Heart right ventricle (tissue), 16 donors: ENCODE data around the gene NENF. TPM values are rescaled to one million over a fixed set of nuclear protein-coding genes. Genes with fewer than 3 reads are reported as not detected.

ENCODE experiments used
- ATAC-seq, 8 donors: fragments of 200-7000 bp; cut with Tn5 transposase; one replicate each; pipeline ENCODE4 v1.9.1; 2020; ENCODE audit warnings: mild to moderate bottlenecking in 8 of 8, moderate library complexity in 8 of 8, moderate number of reproducible peaks in 1 of 8
- DNase-seq, 2 donors: peaks; one replicate each; pipeline ENCODE4 v3.0.0-alpha.2; 2020
- H3K27ac ChIP-seq, 10 donors: fragments of 200-600 bp; sonication (generic) in 2 of 10; one replicate each; pipeline versions ENCODE4 v1.5.0 to v1.8.0; 2020 to 2022; ENCODE audit warnings: mild to moderate bottlenecking in 3 of 10
- H3K27me3 ChIP-seq, 7 donors: fragments of 200-600 bp; one replicate each; pipeline ENCODE4 v1.8.0; 2021 to 2022; ENCODE audit warnings: mild to moderate bottlenecking in 2 of 7
- H3K36me3 ChIP-seq, 9 donors: fragments of 200-600 bp; sonication (generic) in 1 of 9; one replicate each; pipeline versions ENCODE4 v1.5.0 to v1.8.0; 2020 to 2022; ENCODE audit warnings: mild to moderate bottlenecking in 2 of 9
- H3K4me1 ChIP-seq, 9 donors: fragments of 200-600 bp; sonication (generic) in 1 of 9; one replicate each; pipeline versions ENCODE4 v1.5.0 to v1.8.0; 2020 to 2022; ENCODE audit warnings: mild to moderate bottlenecking in 4 of 9
- H3K4me3 ChIP-seq, 10 donors: fragments of 200-600 bp; sonication (generic) in 2 of 10; one replicate each; pipeline versions ENCODE4 v1.5.0 to v1.8.0; 2020 to 2022; ENCODE audit warnings: mild to moderate bottlenecking in 7 of 10, moderate library complexity in 2 of 10
- H3K9me3 ChIP-seq, 11 donors: fragments of 200-600 bp in 10 of 11; sonication (generic) in 2 of 11; one replicate each; pipeline versions ENCODE4 v1.5.0 to v1.8.0; 2013 to 2022; ENCODE audit warnings: mild to moderate bottlenecking in 2 of 11, control low read depth in 1 of 11, moderate library complexity in 1 of 11
- WGBS, 2 donors: extraction: QIAGEN DNeasy Blood & Tissue Kit; methylation state at CpG; one replicate each; pipeline ENCODE4 v1.1.7; 2013; ENCODE audit warnings: inconsistent platforms in 1 of 2; 5-methylcytosine and 5-hydroxymethylcytosine counted together
- intact Hi-C, 10 donors: fragments of 100-400 bp; cut with DNase I; formaldehyde crosslinking; loops; one replicate each; pipeline versions ENCODE4 v1.11.1 to v1.14.2; 2022
- polyA plus RNA-seq, 2 donors: library from polyadenylated mRNA; stranded (reverse); fragments of 200-250 nt; gene quantifications; one replicate each; pipeline ENCODE4 v1.2.3, GENCODE V29; 2013
- total RNA-seq, 10 donors: library from RNA; stranded (reverse); fragmentation: NEBNext Ultra II Directional in 3 of 10; extraction: Animal tissue kit (Norgen Biotek cat#: 25700) in 3 of 10; gene quantifications; one replicate each; pipeline versions ENCODE4 v1.2.1 to v1.2.4, GENCODE V29; 2021 to 2023
- TF ChIP-seq, protein P1 (sequence below), 9 donors: fragments of 200-600 bp; sonication (generic) in 2 of 9; IDR thresholded peaks; one replicate each; pipeline versions ENCODE4 v1.5.0 to v1.8.0; 2021 to 2022; ENCODE audit warnings: antibody characterized with exemption in 9 of 9, mild to moderate bottlenecking in 5 of 9, moderate library complexity in 1 of 9
- donor health status: Arrhythmogenic right ventricular cardiomyopathy.
- donor health status: ischemic (EF 13 %, LVEDD 7.1; RV severe dilation, severe dysfunction).
- donor health status: healthy with polysubstance abuse.
- donor health status: DM: no; HTN: yes; CAD: no.
- donor health status: DM: no; HTN: no; CAD: no.
- donor health status: ischemic (EF 25% LVEDD 6.9; RV normal size, moderate dysfunction).
- donor health status: ischemic (EF 25% LVEDD 5.7; RV mildly dilated, moderate dysfunction).
- donor health status: healthy.
- donor health status: DM: yes; HTN: yes; CAD: no.
- donor health status: Ischemic cardiomyopathy.
- donor health status: ischemic (EF 35%, LVEDD 5.7; RV mildly dilated, moderate dysfunction).
- donor health status: nonischemic (EF 11% LVEDD 7.7; RV severe dilation, severe dysfunction).
- donor health status: DM: yes; HTN: yes; CAD: no.
- donor health status: PGD.
- donor health status: ischemic (EF 29% LVEDD 5.4; RV normal size, mild dysfunction).
- donor health status: nonischemic (EF 23%, LVEDD 6.1; RV moderate dilation, normal function).

NENF gene
- total and polyA plus RNA-seq, 12 donors: 91.8 to 241 (median 115) TPM

GRCh38 chr1:212428496-212428895 is 4.2 kb upstream of the NENF start:
- H3K27ac ChIP-seq: no peak overlapping the region
- ATAC-seq: no peak
- no peaks in the 10 kb centered on the region for H3K36me3 ChIP-seq
- TF ChIP-seq, protein P1, sequence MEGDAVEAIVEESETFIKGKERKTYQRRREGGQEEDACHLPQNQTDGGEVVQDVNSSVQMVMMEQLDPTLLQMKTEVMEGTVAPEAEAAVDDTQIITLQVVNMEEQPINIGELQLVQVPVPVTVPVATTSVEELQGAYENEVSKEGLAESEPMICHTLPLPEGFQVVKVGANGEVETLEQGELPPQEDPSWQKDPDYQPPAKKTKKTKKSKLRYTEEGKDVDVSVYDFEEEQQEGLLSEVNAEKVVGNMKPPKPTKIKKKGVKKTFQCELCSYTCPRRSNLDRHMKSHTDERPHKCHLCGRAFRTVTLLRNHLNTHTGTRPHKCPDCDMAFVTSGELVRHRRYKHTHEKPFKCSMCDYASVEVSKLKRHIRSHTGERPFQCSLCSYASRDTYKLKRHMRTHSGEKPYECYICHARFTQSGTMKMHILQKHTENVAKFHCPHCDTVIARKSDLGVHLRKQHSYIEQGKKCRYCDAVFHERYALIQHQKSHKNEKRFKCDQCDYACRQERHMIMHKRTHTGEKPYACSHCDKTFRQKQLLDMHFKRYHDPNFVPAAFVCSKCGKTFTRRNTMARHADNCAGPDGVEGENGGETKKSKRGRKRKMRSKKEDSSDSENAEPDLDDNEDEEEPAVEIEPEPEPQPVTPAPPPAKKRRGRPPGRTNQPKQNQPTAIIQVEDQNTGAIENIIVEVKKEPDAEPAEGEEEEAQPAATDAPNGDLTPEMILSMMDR (IDR thresholded peaks at IDR 0.05): no peak
- H3K4me3 ChIP-seq: no peak overlapping the region
- H3K9me3 ChIP-seq: no peaks in the 10 kb centered on the region
- WGBS, 2 donors: 62 to 69% methylated on average over 5 of the region's 5 CpGs
- H3K27me3 ChIP-seq: no peaks in the 10 kb centered on the region
- H3K4me1 ChIP-seq: peaks cover 0 to 26% (median 10%) of the 10 kb centered on the region in 9 donors
- DNase-seq: no peak
- intact Hi-C loops: no loop called here

DNA sequence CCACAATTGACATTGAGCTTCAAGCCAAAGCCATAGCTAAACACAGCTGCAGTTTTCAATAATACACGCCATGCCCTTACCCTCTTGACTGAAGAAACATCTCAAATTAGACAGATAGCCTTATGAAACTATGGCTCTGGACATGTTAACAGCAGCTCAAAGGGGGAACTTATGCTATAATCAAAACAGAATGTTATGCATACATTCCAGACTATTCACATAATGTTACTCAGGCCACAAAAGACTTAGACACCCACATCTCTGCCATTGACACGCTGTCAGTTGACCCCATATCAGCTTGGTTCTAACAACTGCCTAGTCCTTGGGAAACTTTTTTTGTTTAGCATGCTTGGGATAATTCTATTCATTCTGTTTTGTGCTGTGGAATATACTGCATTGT is 2.3 kb upstream of the NENF start:
- Histone ChIP-seq H3K36me3 (no peaks in the 10 kb centered on the region), H3K4me1 (peaks cover 0 to 40% (median 20%) of the 10 kb centered on the region in 9 donors), H3K4me3 (no peak overlapping the region), H3K27ac (no peak overlapping the region), H3K9me3 (no peaks in the 10 kb centered on the region), H3K27me3 (no peaks in the 10 kb centered on the region)
- ATAC-seq: no peak
- WGBS, 2 donors: 78 to 84% methylated on average over 2 of the region's 2 CpGs
- DNase-seq: no peak
- intact Hi-C loops: no loop called here
- TF ChIP-seq, protein P1 (IDR thresholded peaks at IDR 0.05): no peak

DNA sequence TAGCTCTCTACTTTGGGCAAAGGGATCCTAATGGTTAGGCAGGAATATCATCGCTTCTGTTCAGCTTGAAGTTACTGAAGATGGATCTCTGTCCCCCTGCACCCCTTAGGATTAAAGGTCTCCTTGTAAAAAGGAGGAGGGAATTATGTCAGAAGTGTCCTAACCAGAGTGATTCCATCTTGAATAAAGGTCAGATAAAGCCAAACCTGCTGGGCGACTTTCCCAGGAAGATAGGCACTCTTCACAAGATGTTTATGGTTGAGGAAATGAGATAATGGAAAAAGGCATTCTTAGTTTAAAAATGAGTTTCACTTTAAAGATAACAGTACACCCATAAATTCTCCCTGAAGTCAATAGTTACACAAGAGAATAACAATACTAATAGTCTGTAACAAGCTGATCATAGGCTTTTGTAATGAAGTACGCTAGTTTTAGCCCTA is 1.7 kb upstream of the NENF start:
- Histone ChIP-seq H3K4me1 (peaks cover 0 to 40% (median 20%) of the 10 kb centered on the region in 9 donors), H3K36me3 (no peaks in the 10 kb centered on the region), H3K9me3 (no peaks in the 10 kb centered on the region), H3K4me3 (no peak overlapping the region), H3K27ac (peak overlapping the region in 2 of 10 donors; percentile 6 to 13), H3K27me3 (no peaks in the 10 kb centered on the region)
- intact Hi-C loops: no loop called here
- ATAC-seq (no peak), DNase-seq (no peak)
- 73 to 77% methylated on average over 3 of the region's 3 CpGs for WGBS, 2 donors
- TF ChIP-seq, protein P1 (IDR thresholded peaks at IDR 0.05): no peak

DNA sequence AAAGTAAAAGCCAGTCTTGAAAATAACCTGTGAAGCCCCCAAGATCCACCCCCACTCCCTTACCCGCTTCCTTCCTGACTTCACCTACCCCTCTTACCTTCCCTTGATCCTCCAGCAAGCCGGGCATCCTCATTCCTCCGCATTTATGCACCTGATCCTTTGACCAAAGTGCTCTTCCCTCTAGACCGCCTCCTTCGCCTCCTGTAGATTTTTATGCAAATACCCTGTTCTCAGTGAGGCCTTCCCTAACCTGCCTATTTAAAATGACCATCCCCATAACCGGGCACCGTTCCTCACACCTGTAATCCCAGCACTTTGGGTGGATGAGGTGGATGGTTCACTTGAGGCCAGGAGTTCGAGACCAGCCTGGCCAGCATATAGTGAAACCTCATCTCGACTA is 1.1 kb upstream of the NENF start:
- H3K4me1 ChIP-seq: peaks cover 0 to 40% (median 20%) of the 10 kb centered on the region in 9 donors
- TF ChIP-seq, protein P1 (IDR thresholded peaks at IDR 0.05): no peak
- H3K4me3 ChIP-seq: no peak overlapping the region
- no peaks in the 10 kb centered on the region for H3K36me3 ChIP-seq
- H3K27ac ChIP-seq: peak overlapping the region in 3 of 10 donors; percentile 6 to 88 (median 13)
- WGBS, 2 donors: 94 to 96% methylated on average over 9 of the region's 9 CpGs
- DNase-seq (no peak), ATAC-seq (no peak)
- intact Hi-C loops: loop anchor here in 1 of 10 donors (2.0 kb wide), 1 partner anchor 17 kb away; the partner anchor contains the start of gene PACC1
- H3K27me3 ChIP-seq: no peaks in the 10 kb centered on the region
- H3K9me3 ChIP-seq: no peaks in the 10 kb centered on the region
